Mammary epithelial cell (primary cell): ENCODE measurements around the gene DDX10.

Experiments
- EZH2 ChIP-seq: IDR thresholded peaks from 2 replicates; pipeline ENCODE4 v1.6.1; 2012; ENCODE audit warnings: low read length, inconsistent platforms, borderline replicate concordance
- TF ChIP-seq, protein P1 (sequence below), 2 donors: IDR thresholded peaks in 1 of 2; conservative IDR thresholded peaks in 1 of 2; 2 replicates each; pipeline ENCODE4 v1.5.1; 2011 to 2012; ENCODE audit warnings: inconsistent platforms in 2 of 2, low read length in 2 of 2, mild to moderate bottlenecking in 2 of 2, control low read depth in 1 of 2, low read depth in 1 of 2; ENCODE audit not compliant: insufficient read depth in 1 of 2; ENCODE audit errors: extremely low read depth in 1 of 2

GRCh38 chr11:108838792-108839105, 173.9 kb downstream of the DDX10 start:
- TF ChIP-seq, protein P1, sequence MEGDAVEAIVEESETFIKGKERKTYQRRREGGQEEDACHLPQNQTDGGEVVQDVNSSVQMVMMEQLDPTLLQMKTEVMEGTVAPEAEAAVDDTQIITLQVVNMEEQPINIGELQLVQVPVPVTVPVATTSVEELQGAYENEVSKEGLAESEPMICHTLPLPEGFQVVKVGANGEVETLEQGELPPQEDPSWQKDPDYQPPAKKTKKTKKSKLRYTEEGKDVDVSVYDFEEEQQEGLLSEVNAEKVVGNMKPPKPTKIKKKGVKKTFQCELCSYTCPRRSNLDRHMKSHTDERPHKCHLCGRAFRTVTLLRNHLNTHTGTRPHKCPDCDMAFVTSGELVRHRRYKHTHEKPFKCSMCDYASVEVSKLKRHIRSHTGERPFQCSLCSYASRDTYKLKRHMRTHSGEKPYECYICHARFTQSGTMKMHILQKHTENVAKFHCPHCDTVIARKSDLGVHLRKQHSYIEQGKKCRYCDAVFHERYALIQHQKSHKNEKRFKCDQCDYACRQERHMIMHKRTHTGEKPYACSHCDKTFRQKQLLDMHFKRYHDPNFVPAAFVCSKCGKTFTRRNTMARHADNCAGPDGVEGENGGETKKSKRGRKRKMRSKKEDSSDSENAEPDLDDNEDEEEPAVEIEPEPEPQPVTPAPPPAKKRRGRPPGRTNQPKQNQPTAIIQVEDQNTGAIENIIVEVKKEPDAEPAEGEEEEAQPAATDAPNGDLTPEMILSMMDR (conservative IDR thresholded peaks at IDR 0.05 in 1 of 2, IDR thresholded peaks at IDR 0.05 in 1 of 2; ENCODE audit: extremely low read depth in 1 of 2, insufficient read depth in 1 of 2, low read depth in 1 of 2, low read length in 2 of 2): no peak
- TF ChIP-seq EZH2: no peak
